Renal cortex interstitium (tissue), 11 donors: ENCODE results near the gene AGXT. TPM values are rescaled to one million over a fixed set of nuclear protein-coding genes. Genes with fewer than 3 reads are reported as not detected.

Experiments used
- DNase-seq, 11 donors: peaks; one replicate each; pipeline ENCODE4 v3.0.0-alpha.2; 2013; ENCODE audit warnings: low read depth in 9 of 11, low spot score in 4 of 11; ENCODE audit errors: extremely low read depth in 1 of 11
- polyA plus RNA-seq, 3 donors: library from polyadenylated mRNA; unstranded; fragments of 120-200 nt; gene quantifications; one replicate each; pipeline ENCODE4 v1.2.1, GENCODE V29; 2013; ENCODE audit not compliant: insufficient read length in 3 of 3

The AGXT gene
- polyA plus RNA-seq, 3 donors, result 0.15 to 0.17 TPM; not detected in 1

DNA sequence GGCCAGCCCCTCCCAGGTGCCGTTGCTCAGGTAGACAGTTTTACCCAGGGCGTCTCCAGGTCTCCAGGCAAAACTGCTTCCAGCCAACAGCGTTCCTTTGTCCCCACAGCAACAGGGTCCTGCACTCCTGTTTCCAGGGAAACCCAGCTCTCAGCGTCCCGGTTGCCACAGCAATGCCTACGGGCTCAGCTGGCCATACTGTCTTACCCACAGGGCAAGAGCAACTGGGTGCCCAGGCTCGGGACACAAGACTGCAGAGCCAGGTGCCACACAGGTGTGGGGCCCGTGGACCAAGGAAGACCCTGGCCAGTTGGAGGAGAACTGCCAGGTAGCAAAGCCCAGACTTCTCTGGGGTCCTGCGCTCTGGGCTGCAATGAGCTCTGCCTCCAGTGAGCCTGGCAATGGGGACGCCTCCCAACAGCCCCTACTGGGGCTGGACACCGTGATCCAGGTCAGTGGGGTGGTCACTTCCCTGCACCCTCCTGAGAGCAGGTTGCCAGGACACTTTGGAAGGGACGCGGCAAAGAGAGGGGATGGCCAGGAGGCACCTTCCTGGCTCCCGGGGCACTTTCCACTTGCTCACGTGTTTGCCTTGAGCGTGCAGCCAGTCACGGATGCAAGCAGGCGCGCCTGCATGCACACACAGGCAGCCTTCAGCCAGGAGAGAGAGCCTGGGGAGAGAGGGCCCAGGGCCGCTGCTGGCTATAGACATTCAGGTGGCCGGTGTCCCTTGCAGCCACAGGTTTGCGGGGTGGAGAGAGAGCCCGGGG, 37.7 kb downstream of the AGXT start, which contains the start of gene CROCC2:
TSS of gene CROCC2 (plus strand) at position 196 of the 770 bp plus-strand sequence. CDS start at position 374, 178 bp downstream.
- DNase-seq, result peak in 1 of 11 donors; percentile 62

DNA sequence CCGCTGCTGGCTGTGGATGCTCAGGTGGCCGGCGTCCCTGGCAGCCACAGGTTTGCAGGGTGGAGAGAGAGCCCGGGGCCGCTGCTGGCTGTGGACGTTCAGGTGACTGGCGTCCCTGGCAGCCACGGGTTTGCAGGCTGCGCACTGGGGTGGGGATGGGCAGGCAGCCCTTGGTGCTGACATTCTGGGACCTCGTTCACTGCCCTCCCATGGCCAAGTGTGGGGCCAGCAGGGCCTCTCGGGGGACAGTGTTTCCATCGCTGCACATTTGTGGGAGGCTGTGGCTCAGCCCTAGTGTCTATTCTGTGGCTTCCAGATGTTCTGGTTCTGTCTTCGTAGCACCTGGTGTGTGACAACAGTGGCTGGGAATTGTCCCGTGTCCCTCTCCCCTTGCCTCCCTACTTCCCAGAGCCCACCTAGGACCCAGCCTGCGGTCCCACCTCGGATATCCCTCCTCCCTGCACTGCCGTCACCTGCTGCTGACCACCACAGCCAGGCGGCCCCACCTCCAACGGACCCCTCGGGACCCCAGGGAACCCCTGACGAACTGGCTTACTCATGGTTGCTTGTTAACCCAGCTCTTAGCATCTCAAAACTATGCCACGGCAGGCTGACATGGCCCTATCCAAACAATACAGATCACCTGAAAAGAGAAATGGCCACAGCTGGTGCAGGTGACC, 38.4 kb downstream of the AGXT start:
- DNase-seq, result no peak

DNA sequence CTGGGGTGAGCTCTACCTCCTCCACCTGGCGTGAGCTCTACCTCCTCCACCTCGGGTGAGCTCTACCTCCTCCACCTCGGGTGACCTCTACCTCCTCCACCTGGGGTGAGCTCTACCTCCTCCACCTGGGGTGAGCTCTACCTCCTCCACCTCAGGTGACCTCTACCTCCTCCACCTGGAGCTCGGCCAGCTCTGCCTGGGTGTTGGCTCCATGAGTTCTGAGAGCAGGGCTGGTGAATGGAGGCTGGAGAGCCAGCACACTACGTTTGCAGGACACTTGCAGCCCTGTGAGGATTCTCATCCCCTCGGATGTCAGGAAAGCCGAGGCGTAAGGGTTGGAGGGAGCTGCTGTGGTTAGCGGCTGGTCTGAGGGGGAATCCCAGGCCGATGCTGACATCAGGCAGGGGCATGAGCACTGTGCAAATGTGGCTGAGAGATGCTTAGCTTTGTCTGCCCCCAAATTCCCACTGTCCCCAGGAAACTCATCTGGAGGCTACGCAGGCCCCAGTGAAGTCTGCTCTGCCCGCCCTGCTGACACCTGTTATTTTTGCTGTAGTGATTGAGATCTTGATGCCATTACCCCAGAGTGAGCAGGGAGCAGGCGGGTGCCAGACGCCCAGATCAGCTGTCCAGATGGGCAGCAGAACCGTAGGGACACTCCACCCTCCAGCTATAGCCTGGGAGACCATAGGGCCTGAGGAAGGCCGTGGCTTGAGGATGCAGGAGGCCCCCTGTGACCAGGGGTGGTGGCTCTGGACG, 40.8 kb downstream of the AGXT start:
- no peak for DNase-seq

- DNase-seq, result no peak
Measured at GRCh38 chr2:240911641-240912265, 43.1 kb downstream of the AGXT start.

- DNase-seq, result no peak
Measured at GRCh38 chr2:240912878-240913809, 44.5 kb downstream of the AGXT start.

GRCh38 chr2:240913810-240914644, 45.4 kb downstream of the AGXT start:
- DNase-seq, result peak in 4 of 11 donors; percentile 48 to 67 (median 58)

DNA sequence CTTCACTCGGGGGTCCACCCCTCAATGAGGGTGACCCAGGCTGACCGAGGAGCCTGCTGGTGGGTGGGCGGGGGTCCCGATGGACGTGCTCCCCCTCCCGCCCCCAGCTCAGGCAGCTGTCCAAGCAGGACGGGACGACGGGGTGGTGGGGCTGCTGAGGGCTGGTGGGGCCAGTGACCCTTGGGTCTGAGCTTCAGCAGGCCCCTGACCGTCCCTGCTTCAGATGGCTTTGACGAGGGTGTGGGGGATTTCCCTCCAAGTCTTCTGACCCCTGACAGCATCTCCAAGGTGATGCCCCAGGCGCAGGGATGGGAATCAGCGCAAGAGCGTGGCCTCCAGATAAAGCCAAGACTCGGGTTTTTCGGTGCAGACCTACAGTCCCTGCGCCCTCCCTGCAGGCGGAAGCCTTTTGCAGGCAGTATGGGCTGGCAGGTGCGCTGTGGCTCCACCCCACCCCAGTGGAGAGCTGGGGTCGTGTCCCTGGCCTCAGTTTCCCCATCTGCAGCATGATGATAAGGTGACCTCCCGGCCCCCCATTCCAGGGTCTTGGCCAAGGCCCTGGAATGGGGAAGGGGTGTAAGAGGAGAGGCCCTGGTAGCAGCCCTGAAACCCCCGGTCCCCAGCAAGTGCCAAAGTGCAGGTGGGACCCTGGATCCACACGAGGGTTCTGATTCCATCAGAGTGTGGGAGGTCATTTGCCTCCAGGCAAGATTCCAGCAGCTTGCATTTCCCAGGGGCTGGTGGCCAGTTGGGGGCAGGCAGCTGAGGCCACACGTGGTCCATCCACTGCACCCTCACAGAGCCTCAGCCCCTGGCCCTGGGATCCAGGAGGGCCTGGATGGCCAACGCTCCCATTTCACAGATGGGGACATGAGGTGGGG, 46.3 kb downstream of the AGXT start:
- no peak for DNase-seq

DNA sequence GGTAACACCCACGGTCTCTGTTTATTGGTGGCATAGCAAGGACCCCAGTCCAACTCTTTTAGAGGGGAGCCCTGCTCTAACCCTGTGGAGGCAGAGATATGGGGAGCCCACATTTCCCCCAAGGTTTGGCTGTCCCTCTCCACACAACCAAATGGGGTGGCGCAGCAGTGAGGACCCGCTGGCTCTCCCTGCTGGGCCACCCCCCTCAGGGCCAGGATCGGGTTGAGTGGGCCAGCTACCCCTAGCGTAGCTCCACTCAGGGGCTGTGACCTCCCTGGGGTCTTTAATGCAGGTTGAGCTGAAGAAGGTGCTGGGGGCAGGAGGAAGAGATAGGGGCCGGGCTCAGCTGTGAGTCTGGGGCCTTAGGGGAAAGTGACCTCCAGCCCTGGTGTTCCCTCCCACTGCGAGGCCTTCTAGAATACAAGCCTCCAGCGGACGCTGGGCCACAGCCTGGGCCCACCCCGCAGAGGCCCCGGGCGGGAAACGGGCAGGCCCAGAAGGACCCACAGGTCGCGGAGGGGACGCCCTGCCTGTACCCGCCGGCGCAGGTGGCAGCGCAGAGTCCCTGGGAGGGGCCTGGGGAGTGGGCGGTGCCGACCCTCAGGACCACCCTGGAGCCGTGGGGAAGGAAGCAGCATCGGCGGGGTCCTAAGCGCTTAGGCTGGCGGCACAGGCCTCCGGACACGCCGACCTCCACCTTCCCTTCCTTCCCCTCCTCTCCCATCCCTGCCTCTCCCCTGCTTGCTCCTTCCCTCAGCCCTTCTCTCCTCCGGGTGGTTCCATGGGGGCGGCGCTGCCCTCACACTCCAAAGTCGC, 47.1 kb downstream of the AGXT start:
- no peak for DNase-seq

DNA sequence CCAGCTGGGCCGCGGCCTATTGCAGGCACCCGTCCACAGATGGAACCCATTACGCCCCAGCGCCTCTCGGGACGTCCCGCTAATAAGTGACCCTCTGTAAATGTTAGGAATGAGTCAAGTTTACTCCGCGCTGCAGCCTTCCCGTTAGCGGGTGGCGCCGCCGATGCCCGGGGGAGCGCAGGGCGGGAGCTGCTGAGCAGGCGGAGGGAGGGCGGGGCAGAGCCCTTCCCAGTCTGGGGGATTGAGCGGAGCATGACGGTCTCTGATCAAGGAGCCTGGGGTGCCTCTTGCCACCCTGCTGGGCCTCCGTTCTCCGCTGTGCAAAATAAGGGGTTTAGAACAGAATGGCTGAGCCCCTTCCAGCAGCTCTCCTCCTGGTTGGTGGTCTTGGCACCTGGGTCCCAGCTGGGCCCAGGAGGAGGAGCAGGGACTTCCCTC, 48.0 kb downstream of the AGXT start:
- DNase-seq, result peak in 7 of 11 donors; percentile 44 to 71 (median 60)

DNA sequence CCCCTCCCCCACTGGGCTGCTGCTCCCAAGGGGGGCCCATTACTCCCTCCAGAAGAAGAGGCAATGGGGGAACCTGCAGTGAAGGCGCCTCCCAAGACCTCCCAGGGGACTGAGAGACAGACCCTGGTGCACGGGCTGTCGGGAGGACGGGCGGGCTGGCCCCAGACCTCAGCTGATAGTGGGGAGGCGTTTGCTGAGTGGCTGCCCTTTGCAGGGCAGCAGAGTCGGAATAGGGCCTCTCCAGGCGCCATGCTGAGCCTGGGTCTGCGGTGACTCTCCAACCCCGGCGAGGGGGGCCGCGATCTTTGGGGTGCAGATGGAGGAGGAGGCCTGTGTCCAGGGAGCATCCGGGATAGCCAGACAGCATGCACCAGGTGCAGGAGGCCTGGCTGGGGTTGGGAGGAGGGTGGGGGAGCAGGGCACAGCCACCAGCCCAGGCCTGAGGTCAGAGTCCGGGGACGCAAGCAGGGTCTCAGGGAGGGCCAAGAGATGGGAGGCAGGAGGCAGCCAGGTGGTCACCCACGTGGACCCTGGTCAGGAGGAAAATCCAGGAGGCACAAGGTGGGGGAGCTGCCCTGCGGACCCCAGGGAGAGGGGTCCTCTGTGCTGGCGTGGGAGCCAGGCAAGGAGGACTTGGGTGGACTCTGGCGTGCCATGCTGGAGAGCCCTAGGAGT, 48.5 kb downstream of the AGXT start:
- DNase-seq, result no peak

DNA sequence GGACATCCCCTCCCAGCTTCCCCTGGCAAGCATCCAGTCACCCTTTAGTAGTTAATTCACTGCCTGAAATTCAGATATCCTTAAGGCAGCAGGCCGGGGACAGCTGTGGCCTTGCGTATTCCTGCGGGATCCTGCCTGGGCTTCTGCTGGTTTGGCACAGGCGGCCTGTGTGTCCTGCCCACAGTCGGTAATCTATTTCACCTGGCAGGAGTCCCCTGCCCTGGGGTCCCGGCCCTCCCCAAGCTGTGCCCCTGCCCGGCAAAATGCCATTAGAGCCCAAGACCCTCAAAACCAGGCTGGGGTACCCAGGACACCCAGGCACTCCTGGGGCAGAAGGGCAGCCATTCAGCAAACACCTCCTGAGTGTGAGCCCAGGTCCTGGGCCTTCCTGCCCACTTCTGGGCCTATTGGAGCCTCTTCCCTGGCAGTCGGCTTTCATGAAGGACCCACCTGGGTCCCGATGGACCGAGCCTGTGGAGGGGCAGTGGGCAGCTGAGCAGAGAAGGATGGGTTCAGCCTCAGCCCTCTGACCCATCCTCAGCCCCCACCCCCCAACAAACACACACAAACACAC, 49.1 kb downstream of the AGXT start:
- no peak for DNase-seq

DNA sequence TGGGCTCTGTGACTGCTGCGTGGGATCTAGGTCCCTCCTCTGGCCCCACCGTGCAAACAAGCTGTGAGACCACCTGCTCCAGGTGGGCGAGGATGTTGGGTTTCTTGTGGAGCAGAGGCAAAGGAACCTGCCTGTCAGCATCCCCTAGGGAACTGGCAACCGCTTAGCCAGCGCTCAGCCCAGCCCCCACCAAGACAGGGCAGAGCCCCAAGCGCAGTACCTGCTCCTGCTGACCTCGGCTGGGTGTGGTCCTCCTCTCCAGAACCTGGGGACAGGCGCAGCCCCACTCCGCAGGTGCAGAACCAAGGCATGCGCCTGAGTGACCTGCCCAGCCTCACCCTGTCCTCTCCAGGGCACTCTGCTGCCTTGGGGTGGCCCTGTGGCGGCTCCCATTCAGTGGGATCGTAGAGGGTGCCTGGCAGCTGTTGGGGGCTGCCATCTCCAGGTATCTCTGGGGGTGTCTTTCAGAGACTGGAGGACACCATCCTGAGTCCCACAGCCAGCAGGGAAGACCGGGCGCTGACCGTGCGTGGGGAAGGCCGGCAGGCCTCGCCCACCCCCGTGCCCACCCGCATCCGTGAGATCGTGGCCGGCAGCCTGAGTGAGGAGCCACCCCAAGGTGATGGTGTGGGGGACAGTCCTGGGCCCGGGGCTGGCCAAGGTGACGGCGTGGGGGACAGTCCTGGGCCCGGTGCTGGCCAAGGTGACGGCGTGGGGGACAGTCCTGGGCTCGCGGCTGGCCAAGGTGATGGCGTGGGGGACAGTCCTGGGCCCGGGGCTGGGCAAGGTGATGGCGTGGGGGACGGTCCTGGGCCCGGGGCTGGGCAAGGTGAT, 49.9 kb downstream of the AGXT start:
- no peak for DNase-seq

DNA sequence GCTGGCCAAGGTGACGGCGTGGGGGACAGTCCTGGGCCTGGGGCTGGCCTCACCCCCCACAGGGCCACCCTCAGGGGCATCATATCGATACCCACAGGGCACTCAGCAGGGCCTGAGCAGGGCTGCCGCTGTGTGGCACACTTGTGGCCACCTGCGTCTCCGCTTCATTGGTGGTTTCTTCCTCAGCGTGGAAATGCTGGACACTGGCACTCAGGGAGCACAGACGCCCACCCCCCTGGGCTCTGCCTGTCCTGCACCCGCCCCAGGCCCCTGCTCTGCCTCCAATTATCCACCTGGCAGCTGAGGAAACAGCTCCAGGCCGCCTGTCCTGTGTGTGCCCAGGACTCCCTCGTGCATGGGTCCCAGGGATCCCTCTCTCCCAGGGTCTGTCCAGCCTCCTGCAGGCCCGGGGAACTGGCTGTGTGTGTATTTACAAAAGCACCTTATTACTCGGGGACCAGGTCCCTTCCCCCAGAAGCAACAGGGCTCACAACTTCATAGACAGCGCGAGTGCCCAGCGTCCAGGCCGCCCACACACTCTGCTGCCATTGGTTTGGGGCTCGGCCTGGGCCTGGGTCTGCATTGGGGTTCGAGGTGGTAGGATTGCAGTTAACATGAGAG, 50.6 kb downstream of the AGXT start:
- DNase-seq, result no peak
